Renal cortex interstitium (tissue), 15 donors: Measurements from ENCODE around the gene MISFA. TPM values are rescaled to one million over a fixed set of nuclear protein-coding genes. Genes with fewer than 3 reads are reported as not detected.
A peak's percentile ranks its signal among the peaks of the same experiment; 100 is the strongest.
"Not testable (repeated sequence)": the region's sequence is repeated elsewhere in the genome, so short reads cannot be mapped to it uniquely, and the experiment has no call there.

Experiments used
- DNase-seq, 11 donors: peaks; one replicate each; pipeline ENCODE4 v3.0.0-alpha.2; 2013; ENCODE audit warnings: low read depth in 9 of 11, low spot score in 4 of 11; ENCODE audit errors: extremely low read depth in 1 of 11
- long read RNA-seq, 16 experiments: transcript quantifications; one replicate each; lab custom pipeline, GENCODE V29; 2026
- polyA plus RNA-seq, 3 donors: library from polyadenylated mRNA; unstranded; fragments of 120-200 nt; gene quantifications; one replicate each; pipeline ENCODE4 v1.2.1, GENCODE V29; 2013; ENCODE audit not compliant: insufficient read length in 3 of 3

Gene MISFA
- polyA plus RNA-seq: 10 to 100 TPM in 1 of 3 donors, 1 to 10 TPM in 2; 7.5 to 14.6 (median 7.5) TPM
- long read RNA-seq, donor 1: 0 reads
- long read RNA-seq, donor 2: 0 reads
- long read RNA-seq, donor 3, partial matches to known transcripts: 5 of 5 reads
- long read RNA-seq, donor 3, other reads (novel, unspliced or antisense): 0 of 5 reads
- long read RNA-seq, donor 4, partial matches to known transcripts: 18 of 19 reads
- long read RNA-seq, donor 4, other reads (novel, unspliced or antisense): 0 of 19 reads
- long read RNA-seq, donor 5: 0 reads
- long read RNA-seq, donor 6, partial matches to known transcripts: 23 of 23 reads
- long read RNA-seq, donor 6, other reads (novel, unspliced or antisense): 0 of 23 reads
- long read RNA-seq, donor 7, partial matches to known transcripts: 13 of 20 reads
- long read RNA-seq, donor 7, other reads (novel, unspliced or antisense): 7 of 20 reads
- long read RNA-seq, donor 8, partial matches to known transcripts: 0 of 1 reads
- long read RNA-seq, donor 8, other reads (novel, unspliced or antisense): 0 of 1 reads
- long read RNA-seq, donor 9: 0 reads
- long read RNA-seq, donor 10: 0 reads
- long read RNA-seq, donor 11, partial matches to known transcripts: 7 of 7 reads
- long read RNA-seq, donor 11, other reads (novel, unspliced or antisense): 0 of 7 reads
- long read RNA-seq, donor 12, partial matches to known transcripts: 5 of 11 reads
- long read RNA-seq, donor 12, other reads (novel, unspliced or antisense): 5 of 11 reads
- long read RNA-seq, donor 13: 0 reads
- long read RNA-seq, donor 14, partial matches to known transcripts: 0 of 5 reads
- long read RNA-seq, donor 14, other reads (novel, unspliced or antisense): 5 of 5 reads
- long read RNA-seq, donor 15: 0 reads
- long read RNA-seq, donor 16, partial matches to known transcripts: 0 of 11 reads
- long read RNA-seq, donor 16, other reads (novel, unspliced or antisense): 8 of 11 reads

GRCh38 chr11:18599739-18600230 lies at the start of gene MISFA:
MISFA (plus strand) TSS chr11:18599789; CDS start chr11:18599929, 140 bp downstream.
- DNase-seq: no peak

GRCh38 chr11:18563090-18563730 lies 36.4 kb upstream of the MISFA start:
- no peak for DNase-seq

- no peak for DNase-seq
Observed at GRCh38 chr11:18564149-18564548, 35.4 kb upstream of the MISFA start.

GRCh38 chr11:18566406-18566805 lies 33.2 kb upstream of the MISFA start:
- DNase-seq: no peak

- DNase-seq: no peak
Observed at GRCh38 chr11:18567081-18567480, 32.5 kb upstream of the MISFA start.

GRCh38 chr11:18575361-18575760 lies 24.2 kb upstream of the MISFA start:
- DNase-seq: no peak

GRCh38 chr11:18578975-18579598 lies 20.5 kb upstream of the MISFA start:
- DNase-seq: no peak

GRCh38 chr11:18580113-18580766 lies 19.3 kb upstream of the MISFA start:
- no peak for DNase-seq

- no peak for DNase-seq
Observed at GRCh38 chr11:18581825-18582224, 17.8 kb upstream of the MISFA start.

GRCh38 chr11:18588297-18589252 lies 11.0 kb upstream of the MISFA start, which contains the start of gene UEVLD:
UEVLD (minus strand) TSS chr11:18588734; CDS start chr11:18588654, 80 bp downstream.
- DNase-seq: peak; percentile 74 to 91 (median 84)

GRCh38 chr11:18590571-18590970 lies 9.0 kb upstream of the MISFA start:
- DNase-seq: no peak

- not testable (repeated sequence) for DNase-seq
Observed at GRCh38 chr11:18594088-18594487, 5.5 kb upstream of the MISFA start.

GRCh38 chr11:18594999-18595749 lies 4.4 kb upstream of the MISFA start:
- no peak for DNase-seq

- no peak for DNase-seq
Observed at GRCh38 chr11:18600915-18601569, 1.5 kb downstream of the MISFA start.

- no peak for DNase-seq
Observed at GRCh38 chr11:18608376-18608775, 8.8 kb downstream of the MISFA start.

- no peak for DNase-seq
Observed at GRCh38 chr11:18611196-18611595, 11.6 kb downstream of the MISFA start.
